Measurements from ENCODE around the gene IGFL2.

GRCh38 chr19:46141421-46141820 is 6.6 kb upstream of the IGFL2 start:
- TF ChIP-seq CTCF (conservative IDR thresholded peaks at IDR 0.05), result no peak
- TF ChIP-seq EZH2 (IDR thresholded peaks at IDR 0.05; ENCODE audit: low read depth), result no peak
